ENCODE data around the gene ESYT2.

The ESYT2 gene

DNA sequence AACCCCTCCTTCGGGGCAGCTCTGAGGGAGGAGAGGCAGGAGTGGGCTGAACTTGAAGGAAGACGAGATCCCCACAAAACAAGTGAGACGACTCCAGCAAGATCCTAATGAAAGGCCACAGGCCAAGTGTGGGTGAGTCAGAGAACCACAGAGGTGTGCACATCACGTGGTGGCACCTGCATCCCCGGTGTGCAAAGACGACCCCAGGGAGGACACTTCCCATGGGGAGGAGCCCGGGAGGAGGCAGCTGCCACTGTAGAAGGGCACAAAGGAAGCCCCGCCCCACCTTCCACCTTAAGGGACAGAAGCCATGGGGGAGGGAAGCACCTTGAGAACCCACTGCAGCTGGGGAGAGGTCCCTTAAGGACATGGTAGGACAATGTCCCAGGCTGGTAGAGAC is 45.7 kb downstream of the ESYT2 start:
- H3K9me3 ChIP-seq (ENCODE audit: control insufficient read depth in 1 of 2, low read length in 2 of 2), result no peaks in the 10 kb centered on the region
- peaks cover 5 to 11% of the 10 kb centered on the region in 2 donors for H3K4me1 ChIP-seq (ENCODE audit: control insufficient read depth in 1 of 2, insufficient read depth in 2 of 2, low read length in 2 of 2)
- no peaks in the 10 kb centered on the region for H3K27me3 ChIP-seq (ENCODE audit: control insufficient read depth in 1 of 2, insufficient read depth in 2 of 2, low read length in 2 of 2)
- H3K4me3 ChIP-seq (ENCODE audit: low read depth in 1 of 2, low read length in 2 of 2), result no peak overlapping the region
- H3K9ac ChIP-seq (ENCODE audit: low read depth in 1 of 2, low read length in 2 of 2), result no peak overlapping the region
- no peak overlapping the region for H3K27ac ChIP-seq (ENCODE audit: low read depth, low read length)
- H3K36me3 ChIP-seq (ENCODE audit: control insufficient read depth in 1 of 2, insufficient read depth in 2 of 2, low read length in 2 of 2), result peaks cover 21 to 52% of the 10 kb centered on the region in 2 donors

DNA sequence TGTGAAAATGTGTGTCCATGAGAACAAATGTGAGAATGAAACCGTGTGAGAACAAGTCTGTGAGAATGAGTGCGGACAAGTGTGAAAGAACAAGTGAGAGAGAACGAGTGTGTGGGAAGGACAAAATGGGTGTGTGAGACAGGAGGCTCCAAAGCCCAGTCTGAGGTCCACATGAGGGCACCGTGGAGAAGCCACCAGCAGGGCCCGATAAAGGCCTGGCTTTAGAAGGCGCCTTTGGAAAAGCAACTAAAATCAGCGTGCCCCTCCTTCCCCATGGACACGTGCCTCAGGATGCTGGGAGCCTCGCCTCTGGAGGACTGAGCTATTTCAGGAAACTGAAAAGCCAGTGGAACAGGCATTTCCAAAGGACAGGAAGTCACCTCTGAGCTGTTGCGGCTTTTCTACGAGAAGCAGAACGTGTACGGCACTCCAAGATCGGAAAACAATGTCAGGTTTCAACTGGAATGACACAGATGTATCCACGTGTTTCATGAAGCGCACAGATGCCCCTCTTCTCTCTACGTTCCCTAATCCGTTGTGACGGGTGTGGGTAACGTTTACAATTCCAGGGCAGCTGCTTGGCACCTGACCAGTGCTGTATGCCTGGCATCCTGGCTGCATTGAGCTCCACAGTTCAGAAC is 46.4 kb downstream of the ESYT2 start:
- Histone ChIP-seq H3K4me3 (ENCODE audit: low read depth in 1 of 2, low read length in 2 of 2) (no peak overlapping the region), H3K9ac (ENCODE audit: low read depth in 1 of 2, low read length in 2 of 2) (no peak overlapping the region), H3K9me3 (ENCODE audit: control insufficient read depth in 1 of 2, low read length in 2 of 2) (no peaks in the 10 kb centered on the region), H3K27ac (ENCODE audit: low read depth, low read length) (no peak overlapping the region), H3K36me3 (ENCODE audit: control insufficient read depth in 1 of 2, insufficient read depth in 2 of 2, low read length in 2 of 2) (peaks cover 21 to 48% of the 10 kb centered on the region in 2 donors), H3K4me1 (ENCODE audit: control insufficient read depth in 1 of 2, insufficient read depth in 2 of 2, low read length in 2 of 2) (peaks cover 5 to 11% of the 10 kb centered on the region in 2 donors), H3K27me3 (ENCODE audit: control insufficient read depth in 1 of 2, insufficient read depth in 2 of 2, low read length in 2 of 2) (no peaks in the 10 kb centered on the region)

DNA sequence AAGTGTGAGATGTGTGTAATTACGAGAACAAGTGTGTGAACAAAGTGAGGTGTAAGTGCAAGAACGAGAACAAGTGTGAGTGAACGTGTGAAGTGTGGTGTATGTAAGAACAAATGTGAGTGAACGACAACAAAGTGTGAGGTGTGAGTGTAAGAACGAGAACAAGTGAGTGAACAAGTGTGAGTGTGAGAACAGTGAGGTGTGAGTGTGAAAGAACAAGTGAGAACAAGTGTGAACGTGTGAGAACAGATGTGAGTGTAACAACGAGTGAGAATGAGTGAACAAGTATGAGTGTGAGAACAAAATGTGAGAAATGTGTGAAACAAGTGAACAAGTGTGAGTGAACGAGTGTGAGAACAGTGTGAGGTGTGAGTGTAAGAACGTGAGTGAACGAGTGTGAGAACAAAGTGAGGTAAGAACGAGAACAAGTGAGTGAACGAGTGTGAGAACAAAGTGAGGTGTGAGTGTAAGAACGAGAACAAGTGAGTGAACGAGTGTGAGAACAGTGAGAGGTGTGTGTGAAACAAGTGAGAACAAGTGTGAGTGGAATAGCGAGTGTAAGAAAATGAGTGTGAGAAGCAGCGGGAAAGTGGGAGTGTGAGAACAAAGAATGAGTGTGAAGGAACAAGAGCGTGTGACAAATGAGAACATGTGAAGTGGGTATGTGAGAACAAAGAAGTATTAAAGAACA is 47.2 kb downstream of the ESYT2 start:
- H3K27me3 ChIP-seq (ENCODE audit: control insufficient read depth in 1 of 2, insufficient read depth in 2 of 2, low read length in 2 of 2), result no peaks in the 10 kb centered on the region
- peaks cover 5 to 11% of the 10 kb centered on the region in 2 donors for H3K4me1 ChIP-seq (ENCODE audit: control insufficient read depth in 1 of 2, insufficient read depth in 2 of 2, low read length in 2 of 2)
- no peaks in the 10 kb centered on the region for H3K9me3 ChIP-seq (ENCODE audit: control insufficient read depth in 1 of 2, low read length in 2 of 2)
- no peak overlapping the region for H3K27ac ChIP-seq (ENCODE audit: low read depth, low read length)
- H3K4me3 ChIP-seq (ENCODE audit: low read depth in 1 of 2, low read length in 2 of 2), result no peak overlapping the region
- H3K36me3 ChIP-seq (ENCODE audit: control insufficient read depth in 1 of 2, insufficient read depth in 2 of 2, low read length in 2 of 2), result peaks cover 21 to 46% of the 10 kb centered on the region in 2 donors
- no peak overlapping the region for H3K9ac ChIP-seq (ENCODE audit: low read depth in 1 of 2, low read length in 2 of 2)

DNA sequence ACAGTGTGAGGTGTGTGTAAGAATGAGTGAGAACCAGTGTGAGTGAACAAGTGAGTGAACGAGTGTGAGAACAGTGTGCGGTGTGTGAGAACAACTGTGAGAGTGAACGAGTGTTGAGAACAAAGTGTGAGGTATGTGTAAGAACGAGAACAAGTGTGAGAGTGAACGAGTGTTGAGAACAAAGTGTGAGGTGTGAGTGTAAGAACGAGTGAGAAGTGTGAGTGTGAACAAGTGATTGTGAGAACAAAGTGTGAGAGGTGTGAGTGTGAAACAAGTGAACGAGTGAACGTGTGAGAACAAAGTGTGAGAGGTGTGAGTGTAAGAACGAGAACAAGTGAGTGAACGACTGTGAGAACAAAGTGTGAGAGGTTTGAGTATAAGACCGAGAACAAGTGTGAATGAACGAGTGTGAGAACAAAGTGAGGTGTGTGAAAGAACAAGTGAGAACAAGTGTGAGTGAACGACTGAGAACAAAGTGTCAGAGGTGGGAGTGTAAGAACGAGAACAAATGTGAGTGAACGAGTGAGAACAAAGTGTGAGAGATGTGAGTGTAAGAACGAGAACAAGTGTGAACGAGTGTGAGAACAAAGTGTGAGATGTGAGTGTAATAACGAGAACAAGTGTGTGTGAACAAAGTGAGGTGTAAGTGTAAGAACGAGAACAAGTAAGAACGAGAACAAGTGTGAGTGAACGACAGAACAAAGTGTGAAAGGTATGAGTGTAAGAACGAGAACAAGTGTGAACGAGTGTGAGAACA is 47.9 kb downstream of the ESYT2 start:
- H3K9me3 ChIP-seq (ENCODE audit: control insufficient read depth in 1 of 2, low read length in 2 of 2), result no peaks in the 10 kb centered on the region
- H3K9ac ChIP-seq (ENCODE audit: low read depth in 1 of 2, low read length in 2 of 2), result no peak overlapping the region
- no peak overlapping the region for H3K4me3 ChIP-seq (ENCODE audit: low read depth in 1 of 2, low read length in 2 of 2)
- H3K27me3 ChIP-seq (ENCODE audit: control insufficient read depth in 1 of 2, insufficient read depth in 2 of 2, low read length in 2 of 2), result no peaks in the 10 kb centered on the region
- H3K36me3 ChIP-seq (ENCODE audit: control insufficient read depth in 1 of 2, insufficient read depth in 2 of 2, low read length in 2 of 2), result peaks cover 21 to 42% of the 10 kb centered on the region in 2 donors
- peaks cover 5 to 11% of the 10 kb centered on the region in 2 donors for H3K4me1 ChIP-seq (ENCODE audit: control insufficient read depth in 1 of 2, insufficient read depth in 2 of 2, low read length in 2 of 2)
- H3K27ac ChIP-seq (ENCODE audit: low read depth, low read length), result no peak overlapping the region

DNA sequence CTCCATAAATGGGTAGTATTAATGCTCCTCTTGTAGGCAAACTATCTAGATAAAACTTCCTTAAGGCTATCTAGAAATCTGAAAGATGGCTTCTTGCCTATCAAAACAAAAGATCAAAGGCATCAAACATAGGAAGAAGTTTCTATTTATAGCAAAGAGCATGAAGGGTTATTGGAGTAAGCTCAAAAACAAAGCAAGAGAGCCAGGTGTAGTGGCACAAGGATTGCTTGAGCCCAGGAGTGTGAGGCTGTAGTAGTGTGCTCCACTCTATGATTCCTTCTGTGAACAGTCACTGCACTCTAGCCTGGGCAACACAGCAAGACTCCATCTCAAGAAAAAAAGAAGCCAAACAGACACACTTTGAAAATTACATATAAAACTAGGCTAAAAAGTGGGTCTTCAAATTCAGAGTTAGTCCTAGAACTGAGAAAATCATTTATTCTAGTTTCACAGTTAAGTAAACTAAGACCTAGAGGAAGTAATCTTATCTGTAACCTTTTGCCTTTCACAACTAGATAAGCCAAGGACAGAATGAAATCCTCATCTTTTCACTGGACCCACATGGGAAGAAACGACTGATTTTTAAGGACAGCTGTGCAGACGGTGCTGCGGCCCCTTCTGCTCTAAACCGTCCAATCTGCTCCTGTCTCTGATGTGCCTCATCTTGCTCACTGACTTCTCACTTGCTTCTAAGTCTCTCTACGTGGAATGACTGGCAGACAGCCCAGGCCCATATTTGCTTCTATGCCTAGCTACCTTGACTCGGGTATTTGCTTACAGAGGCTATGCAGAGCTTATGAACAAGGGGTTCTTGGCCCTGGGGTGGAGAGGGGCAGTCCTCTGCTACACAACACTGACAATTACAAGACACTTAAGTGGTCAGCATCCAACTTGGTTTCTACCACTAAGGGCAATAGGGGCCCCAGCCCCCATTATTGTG is 50.0 kb downstream of the ESYT2 start:
- Histone ChIP-seq H3K4me3 (ENCODE audit: low read depth in 1 of 2, low read length in 2 of 2) (no peak overlapping the region), H3K36me3 (ENCODE audit: control insufficient read depth in 1 of 2, insufficient read depth in 2 of 2, low read length in 2 of 2) (peaks cover 21 to 54% of the 10 kb centered on the region in 2 donors), H3K9ac (ENCODE audit: low read depth in 1 of 2, low read length in 2 of 2) (no peak overlapping the region), H3K27me3 (ENCODE audit: control insufficient read depth in 1 of 2, insufficient read depth in 2 of 2, low read length in 2 of 2) (no peaks in the 10 kb centered on the region), H3K9me3 (ENCODE audit: control insufficient read depth in 1 of 2, low read length in 2 of 2) (no peaks in the 10 kb centered on the region), H3K4me1 (ENCODE audit: control insufficient read depth in 1 of 2, insufficient read depth in 2 of 2, low read length in 2 of 2) (peaks cover 5 to 11% of the 10 kb centered on the region in 2 donors), H3K27ac (ENCODE audit: low read depth, low read length) (no peak overlapping the region)

DNA sequence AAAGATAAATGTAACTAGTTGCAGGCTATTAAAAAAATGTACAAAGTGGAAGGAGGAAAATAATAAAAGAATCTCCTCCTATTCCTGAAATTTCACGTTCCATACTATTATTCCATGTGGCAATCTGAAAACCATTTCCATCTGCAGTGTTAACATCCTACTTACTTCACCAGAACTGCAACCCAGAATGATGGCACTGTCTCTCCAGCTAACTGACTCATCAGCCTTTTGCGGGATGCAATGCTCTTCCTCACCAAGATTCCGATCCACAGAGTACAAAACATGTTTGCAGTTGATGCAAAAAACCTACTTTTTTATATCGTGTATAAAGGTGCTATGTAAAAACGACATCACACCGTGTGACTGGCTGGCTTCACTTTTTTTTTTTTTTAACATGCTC is 50.8 kb downstream of the ESYT2 start:
- H3K27me3 ChIP-seq (ENCODE audit: control insufficient read depth in 1 of 2, insufficient read depth in 2 of 2, low read length in 2 of 2), result no peaks in the 10 kb centered on the region
- peaks cover 21 to 48% of the 10 kb centered on the region in 2 donors for H3K36me3 ChIP-seq (ENCODE audit: control insufficient read depth in 1 of 2, insufficient read depth in 2 of 2, low read length in 2 of 2)
- H3K4me3 ChIP-seq (ENCODE audit: low read depth in 1 of 2, low read length in 2 of 2), result no peak overlapping the region
- no peak overlapping the region for H3K9ac ChIP-seq (ENCODE audit: low read depth in 1 of 2, low read length in 2 of 2)
- peaks cover 5 to 11% of the 10 kb centered on the region in 2 donors for H3K4me1 ChIP-seq (ENCODE audit: control insufficient read depth in 1 of 2, insufficient read depth in 2 of 2, low read length in 2 of 2)
- no peaks in the 10 kb centered on the region for H3K9me3 ChIP-seq (ENCODE audit: control insufficient read depth in 1 of 2, low read length in 2 of 2)
- H3K27ac ChIP-seq (ENCODE audit: low read depth, low read length), result no peak overlapping the region

DNA sequence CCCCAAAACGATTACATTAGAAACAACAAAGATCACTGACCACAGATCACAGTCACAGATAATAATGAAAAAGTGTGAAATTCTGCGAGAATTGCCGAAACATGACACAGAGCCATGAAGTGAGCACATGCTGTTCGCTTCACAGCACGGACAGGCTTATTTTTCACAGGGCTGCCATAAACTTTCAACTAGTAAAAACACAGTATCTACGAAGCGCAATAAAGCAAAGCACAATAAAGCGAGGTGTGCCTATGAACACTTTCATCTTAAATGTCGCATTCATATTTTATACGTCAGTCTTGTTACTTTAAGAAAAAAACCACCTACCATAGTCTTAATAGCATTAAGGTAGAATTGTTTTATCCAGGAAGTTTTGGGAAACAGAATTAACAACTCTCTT is 51.5 kb downstream of the ESYT2 start:
- H3K9me3 ChIP-seq (ENCODE audit: control insufficient read depth in 1 of 2, low read length in 2 of 2), result no peaks in the 10 kb centered on the region
- H3K9ac ChIP-seq (ENCODE audit: low read depth in 1 of 2, low read length in 2 of 2), result no peak overlapping the region
- no peaks in the 10 kb centered on the region for H3K27me3 ChIP-seq (ENCODE audit: control insufficient read depth in 1 of 2, insufficient read depth in 2 of 2, low read length in 2 of 2)
- H3K36me3 ChIP-seq (ENCODE audit: control insufficient read depth in 1 of 2, insufficient read depth in 2 of 2, low read length in 2 of 2), result peaks cover 15 to 46% of the 10 kb centered on the region in 2 donors
- peaks cover 5 to 11% of the 10 kb centered on the region in 2 donors for H3K4me1 ChIP-seq (ENCODE audit: control insufficient read depth in 1 of 2, insufficient read depth in 2 of 2, low read length in 2 of 2)
- H3K4me3 ChIP-seq (ENCODE audit: low read depth in 1 of 2, low read length in 2 of 2), result no peak overlapping the region
- no peak overlapping the region for H3K27ac ChIP-seq (ENCODE audit: low read depth, low read length)

DNA sequence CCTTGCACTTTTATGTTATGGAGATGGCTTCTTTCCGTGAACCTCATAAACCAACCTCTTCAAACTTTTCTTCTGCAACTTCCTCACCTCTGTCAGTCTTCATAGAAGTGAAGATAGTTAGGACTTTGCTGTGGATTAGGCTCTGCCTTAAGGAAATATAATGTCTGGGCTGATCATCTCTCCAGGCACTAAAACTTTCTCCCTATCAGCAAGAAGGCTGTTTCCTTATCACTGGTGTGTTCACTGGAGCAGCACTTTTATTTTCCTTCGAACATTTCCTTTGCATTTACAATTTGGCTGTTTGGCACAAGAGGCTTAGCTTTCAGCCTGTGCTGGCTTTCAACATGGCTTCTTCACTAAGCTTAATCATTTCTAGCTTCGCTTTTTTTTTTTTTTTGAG is 52.8 kb downstream of the ESYT2 start:
- Histone ChIP-seq H3K9me3 (ENCODE audit: control insufficient read depth in 1 of 2, low read length in 2 of 2) (no peaks in the 10 kb centered on the region), H3K4me3 (ENCODE audit: low read depth in 1 of 2, low read length in 2 of 2) (no peak overlapping the region), H3K36me3 (ENCODE audit: control insufficient read depth in 1 of 2, insufficient read depth in 2 of 2, low read length in 2 of 2) (peaks cover 6 to 38% of the 10 kb centered on the region in 2 donors), H3K4me1 (ENCODE audit: control insufficient read depth in 1 of 2, insufficient read depth in 2 of 2, low read length in 2 of 2) (peaks cover 5 to 11% of the 10 kb centered on the region in 2 donors), H3K27me3 (ENCODE audit: control insufficient read depth in 1 of 2, insufficient read depth in 2 of 2, low read length in 2 of 2) (no peaks in the 10 kb centered on the region), H3K27ac (ENCODE audit: low read depth, low read length) (no peak overlapping the region), H3K9ac (ENCODE audit: low read depth in 1 of 2, low read length in 2 of 2) (no peak overlapping the region)

DNA sequence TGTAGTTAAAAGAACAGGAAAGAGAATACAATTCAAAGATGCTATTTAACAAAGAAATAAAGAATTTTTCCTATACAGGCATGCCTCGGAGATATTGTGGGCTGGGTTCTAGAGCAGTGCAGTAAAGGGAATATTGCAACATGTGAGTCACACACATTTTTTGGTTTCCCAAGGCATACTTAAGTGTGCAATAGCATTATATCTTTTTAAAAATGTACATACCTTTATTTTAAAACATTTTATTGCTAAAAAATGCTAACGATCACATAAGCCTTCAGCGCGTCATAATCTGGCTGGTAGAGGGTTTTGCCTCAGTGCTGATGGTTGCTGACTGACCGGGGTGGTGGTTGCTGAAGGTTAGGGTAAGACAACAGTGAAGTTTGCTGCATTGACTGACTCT is 54.4 kb downstream of the ESYT2 start:
- H3K27ac ChIP-seq (ENCODE audit: low read depth, low read length), result no peak overlapping the region
- H3K9me3 ChIP-seq (ENCODE audit: control insufficient read depth in 1 of 2, low read length in 2 of 2), result no peaks in the 10 kb centered on the region
- H3K4me3 ChIP-seq (ENCODE audit: low read depth in 1 of 2, low read length in 2 of 2), result no peak overlapping the region
- no peak overlapping the region for H3K9ac ChIP-seq (ENCODE audit: low read depth in 1 of 2, low read length in 2 of 2)
- H3K4me1 ChIP-seq (ENCODE audit: control insufficient read depth in 1 of 2, insufficient read depth in 2 of 2, low read length in 2 of 2), result peaks cover 5 to 11% of the 10 kb centered on the region in 2 donors
- peaks cover 0 to 31% of the 10 kb centered on the region in 2 donors for H3K36me3 ChIP-seq (ENCODE audit: control insufficient read depth in 1 of 2, insufficient read depth in 2 of 2, low read length in 2 of 2)
- no peaks in the 10 kb centered on the region for H3K27me3 ChIP-seq (ENCODE audit: control insufficient read depth in 1 of 2, insufficient read depth in 2 of 2, low read length in 2 of 2)
